Activated CD8-positive, alpha-beta memory T cell treated with anti-CD3 and anti-CD28 coated beads for 24 hours (primary cell): ENCODE data around the gene HIVEP3.

ENCODE experiments used
- DNase-seq: peaks from one replicate; pipeline ENCODE4 v3.0.0-alpha.2; 2020

HIVEP3 gene

DNA sequence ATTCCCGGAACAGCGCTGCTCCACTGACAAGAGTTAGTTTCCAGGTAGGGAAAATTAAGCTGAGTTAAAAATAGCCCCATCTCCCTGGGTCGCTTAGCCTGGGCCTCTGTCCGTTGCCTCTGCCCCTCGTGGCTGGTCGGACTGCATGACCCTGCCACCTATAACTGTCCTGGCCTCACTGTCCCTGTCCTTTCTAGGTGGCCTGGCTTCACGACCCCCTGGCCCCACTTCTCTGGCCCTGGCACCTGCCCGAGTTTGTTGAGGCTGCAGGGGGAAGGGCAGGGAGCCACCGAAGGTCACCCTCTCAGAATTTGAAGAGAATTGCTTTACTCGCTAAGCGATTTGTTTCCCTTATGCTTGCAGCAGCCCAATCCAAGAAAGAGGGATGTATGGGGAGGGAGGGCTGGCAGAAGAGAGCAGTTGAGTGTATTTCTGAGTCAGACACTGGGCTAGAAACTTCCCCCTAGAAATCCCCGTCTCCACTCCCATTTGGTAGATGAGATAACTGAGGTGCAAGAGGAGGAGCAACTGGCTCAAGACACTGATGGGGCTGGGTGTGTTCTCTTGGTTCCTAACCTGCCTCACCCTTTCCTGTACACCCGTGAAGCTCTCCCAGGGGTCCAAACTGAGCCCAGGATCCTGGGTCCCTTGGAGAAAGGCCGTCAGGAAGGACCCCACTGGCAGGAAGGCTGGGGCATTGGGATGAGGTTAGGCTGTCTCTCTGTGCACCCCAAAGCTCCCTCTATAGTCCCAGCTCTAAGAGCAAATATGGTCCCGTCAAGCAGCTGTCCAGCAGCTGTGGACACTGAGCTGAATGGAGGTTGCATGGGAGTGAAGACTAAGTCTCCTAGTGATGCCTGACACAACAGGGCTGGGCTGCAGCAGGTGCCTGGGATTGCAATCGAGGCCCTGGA lies 431.3 kb downstream of the HIVEP3 start:
- no peak for DNase-seq

DNA sequence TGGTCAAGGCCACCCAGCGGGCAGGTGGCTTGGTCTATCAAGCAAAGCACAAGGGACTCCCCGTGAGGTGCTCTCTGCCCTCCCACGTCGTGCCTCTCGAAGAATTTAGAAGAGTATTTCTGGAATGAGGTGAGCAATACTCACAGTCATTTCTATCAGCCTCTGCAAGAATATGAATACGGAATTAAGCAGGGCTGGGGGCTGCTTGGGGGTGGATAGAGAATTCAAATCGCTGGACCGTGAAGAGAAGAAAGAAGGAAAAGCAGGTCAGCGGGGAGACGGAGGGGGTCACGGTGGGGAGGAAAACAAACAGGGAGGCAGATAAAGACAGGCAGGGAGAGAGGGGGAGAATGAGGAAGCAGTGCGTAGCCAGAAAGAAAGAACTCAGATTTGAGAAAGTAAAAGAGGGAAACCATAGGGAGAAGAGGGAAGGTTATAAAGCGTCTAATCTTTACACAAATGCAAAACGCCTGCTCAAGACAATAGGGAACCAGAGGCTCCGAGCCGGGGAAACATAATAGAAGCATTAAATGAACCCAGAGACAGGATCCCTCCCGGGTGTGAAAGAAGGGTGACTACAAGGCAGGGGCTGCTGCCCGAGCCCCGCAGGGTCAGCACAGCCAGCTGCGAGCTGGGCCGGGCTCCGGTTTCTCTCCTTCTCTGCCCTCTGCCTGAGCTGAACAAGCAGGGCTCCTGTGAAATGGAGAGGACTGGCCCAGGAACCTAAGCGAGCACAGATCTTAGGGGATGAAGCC lies 432.2 kb downstream of the HIVEP3 start:
- DNase-seq: no peak

DNA sequence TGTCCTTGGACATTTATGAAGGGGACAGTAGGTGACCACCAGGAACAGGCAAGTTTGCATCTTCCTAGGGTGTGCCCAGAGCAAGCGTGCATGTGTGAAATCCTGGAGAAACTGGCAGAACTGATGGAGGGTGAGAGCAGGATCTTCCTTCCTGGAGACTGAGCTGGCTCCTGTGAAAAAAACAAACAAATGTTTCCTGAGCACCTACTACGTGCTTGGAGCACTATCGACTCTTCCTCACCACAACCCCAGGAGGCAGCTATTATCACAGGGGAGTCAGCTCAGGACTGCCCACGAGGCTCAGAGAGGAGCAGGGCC lies 432.7 kb downstream of the HIVEP3 start:
- DNase-seq: no peak

DNA sequence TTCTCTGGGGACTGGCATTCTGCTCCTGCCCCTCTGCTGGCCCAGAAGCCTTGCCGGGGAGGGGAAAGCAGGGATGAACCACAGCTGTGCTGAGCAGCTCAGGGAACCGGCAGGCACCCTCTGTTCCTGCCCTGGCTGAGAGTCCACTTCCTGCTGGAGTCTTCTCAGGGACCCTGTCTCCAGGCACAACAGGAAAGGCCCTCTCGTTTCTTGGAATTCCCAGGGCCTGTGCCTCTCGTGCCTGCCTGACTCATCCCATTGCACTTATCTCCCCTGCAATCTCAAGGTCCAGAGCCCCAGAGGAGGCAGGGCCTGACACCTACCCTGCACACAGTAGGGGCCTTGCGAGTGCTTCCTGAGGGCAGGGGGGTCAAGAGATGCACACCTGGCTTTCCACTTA lies 433.1 kb downstream of the HIVEP3 start:
- no peak for DNase-seq

DNA sequence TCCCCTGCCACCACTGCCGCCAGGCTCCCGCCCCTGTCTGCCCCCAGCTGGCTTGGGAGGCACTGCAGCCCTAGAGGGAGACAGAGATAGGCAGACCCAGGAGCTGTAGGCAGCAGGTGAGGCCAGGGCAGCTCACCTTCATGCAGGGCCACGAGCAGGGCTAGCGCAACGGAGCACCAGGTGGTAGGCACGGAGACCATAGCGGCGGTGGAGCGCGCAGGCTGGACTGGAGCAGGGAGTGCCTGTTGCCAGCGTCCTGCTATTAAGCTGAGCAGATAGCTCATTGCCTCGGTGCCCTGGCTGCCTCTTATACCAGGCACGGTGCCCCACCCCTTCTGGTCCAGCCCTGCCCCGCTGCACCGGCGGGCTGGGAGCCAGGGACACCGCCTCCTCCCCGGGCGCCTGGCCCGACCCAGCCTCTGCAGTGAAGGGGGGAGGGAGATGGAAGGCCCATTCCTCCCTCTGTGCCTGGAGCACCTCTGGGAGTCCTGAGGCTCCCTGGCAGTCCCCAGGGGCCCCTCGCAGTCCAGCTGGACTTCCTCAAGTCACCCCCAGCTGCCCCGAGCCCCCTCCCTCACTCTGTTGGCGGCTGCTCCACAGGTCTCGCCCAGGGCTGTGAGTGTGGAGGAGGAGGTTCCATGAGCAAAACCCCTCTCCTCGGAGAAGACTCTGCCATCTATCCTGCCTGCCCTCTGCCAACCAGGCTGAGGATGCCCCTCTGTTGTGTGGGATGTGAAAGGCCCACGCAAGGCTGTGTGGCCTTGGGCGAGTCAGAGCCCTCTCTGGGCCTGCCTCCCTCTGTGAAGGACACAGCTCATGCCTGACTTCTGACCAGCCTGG lies 434.1 kb downstream of the HIVEP3 start, which contains the start of gene EDN2:
EDN2 (minus strand) TSS at position 282 of the 840 bp plus-strand sequence; CDS start at position 200, 82 bp downstream.
- no peak for DNase-seq

DNA sequence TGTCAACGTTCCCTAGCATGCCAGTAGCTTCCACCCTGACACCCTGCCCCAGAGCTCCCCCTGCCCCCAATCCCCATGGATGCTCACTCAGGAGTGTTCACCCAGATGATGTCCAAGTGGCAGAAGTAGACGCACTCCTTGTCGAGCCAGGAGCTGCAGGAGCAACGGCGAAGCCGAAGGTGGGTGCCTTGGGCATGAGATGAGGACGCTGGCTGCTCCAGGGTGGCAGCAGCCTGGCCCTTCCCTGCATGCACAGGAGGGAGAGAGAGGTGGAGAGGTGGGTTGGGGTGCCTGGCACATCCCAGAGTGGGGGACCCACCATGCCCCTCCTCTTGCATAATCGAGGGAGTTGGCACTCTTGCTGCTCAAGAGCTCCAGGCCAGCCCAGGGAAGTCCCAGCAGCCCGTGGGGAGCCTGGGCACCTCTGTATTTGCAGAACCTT lies 434.7 kb downstream of the HIVEP3 start:
- no peak for DNase-seq

DNA sequence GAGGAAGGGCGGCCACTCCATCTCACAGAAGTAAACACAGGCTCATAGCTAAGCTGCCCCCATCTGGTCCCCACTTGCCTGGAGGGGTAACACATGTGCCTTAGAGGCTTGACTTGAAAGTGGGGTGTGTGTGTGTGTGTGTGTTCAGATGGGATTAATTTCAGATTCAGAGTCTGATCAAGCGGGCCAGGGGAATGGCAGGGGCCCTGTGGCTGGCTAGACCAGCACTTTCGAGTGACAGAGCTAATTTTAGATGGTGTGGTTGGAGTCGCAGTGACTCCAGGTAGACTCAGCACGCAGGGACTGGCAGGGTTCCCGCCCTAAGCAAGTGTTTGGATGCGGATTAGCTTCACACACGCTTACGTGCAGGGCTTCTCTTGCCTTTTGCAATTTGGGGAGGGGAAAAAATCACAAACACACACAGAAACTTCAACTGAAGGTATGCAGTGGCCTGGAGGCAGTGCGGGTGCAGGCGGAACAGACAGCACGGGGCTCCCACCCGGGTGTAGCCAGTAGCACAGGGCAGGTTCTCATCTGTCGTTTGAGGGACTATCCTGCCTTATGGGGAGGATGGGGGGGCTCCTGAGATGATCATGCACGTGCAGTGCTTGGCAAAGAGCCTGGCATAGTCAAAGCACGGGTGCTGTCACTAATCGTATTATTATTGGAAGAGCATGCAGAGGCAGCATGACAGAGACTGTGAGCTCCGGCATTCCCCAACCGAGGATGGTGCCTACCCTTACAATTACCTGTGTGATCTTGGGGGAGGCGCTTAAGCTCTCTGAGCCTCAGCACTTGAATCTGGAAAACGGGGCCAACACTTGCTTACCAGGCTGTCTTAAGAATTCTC lies 435.5 kb downstream of the HIVEP3 start:
- DNase-seq: no peak

DNA sequence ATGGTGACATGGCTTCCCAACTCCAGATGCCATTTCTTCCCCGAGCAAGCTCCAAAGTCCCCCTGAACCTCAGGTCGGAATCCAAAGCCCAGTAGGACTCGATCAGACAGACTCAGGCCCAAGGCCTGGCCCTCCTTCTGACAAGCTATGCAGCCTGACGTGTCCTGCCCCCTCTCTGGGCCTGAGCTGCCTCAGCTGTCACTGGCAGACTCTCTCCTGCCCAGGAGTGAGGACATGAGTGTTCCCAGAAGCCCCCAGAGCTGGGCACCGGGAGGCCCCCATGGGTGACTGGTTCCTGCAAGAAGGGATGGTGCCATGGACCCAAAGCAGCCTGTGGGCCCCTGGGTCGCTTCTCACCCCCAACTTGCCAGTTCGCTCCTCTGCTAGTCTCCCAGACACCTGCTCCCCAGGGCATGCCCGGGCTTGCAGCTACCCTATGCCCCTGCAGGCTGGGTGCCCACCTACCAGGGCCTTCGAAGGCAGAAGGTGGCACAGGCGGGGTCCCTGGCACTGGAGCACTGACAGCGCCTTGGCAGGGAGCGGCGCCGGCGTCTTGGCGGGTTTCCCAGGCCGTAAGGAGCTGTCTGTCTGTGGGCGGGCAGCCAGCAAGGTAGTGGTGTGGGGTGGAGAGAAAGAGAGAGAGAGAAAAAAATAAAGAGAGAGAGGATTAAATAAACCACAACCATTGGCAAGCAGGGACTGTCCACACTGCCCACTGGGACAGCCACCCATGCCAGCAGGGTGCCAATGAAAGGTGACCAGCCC lies 436.5 kb downstream of the HIVEP3 start:
- no peak for DNase-seq

DNA sequence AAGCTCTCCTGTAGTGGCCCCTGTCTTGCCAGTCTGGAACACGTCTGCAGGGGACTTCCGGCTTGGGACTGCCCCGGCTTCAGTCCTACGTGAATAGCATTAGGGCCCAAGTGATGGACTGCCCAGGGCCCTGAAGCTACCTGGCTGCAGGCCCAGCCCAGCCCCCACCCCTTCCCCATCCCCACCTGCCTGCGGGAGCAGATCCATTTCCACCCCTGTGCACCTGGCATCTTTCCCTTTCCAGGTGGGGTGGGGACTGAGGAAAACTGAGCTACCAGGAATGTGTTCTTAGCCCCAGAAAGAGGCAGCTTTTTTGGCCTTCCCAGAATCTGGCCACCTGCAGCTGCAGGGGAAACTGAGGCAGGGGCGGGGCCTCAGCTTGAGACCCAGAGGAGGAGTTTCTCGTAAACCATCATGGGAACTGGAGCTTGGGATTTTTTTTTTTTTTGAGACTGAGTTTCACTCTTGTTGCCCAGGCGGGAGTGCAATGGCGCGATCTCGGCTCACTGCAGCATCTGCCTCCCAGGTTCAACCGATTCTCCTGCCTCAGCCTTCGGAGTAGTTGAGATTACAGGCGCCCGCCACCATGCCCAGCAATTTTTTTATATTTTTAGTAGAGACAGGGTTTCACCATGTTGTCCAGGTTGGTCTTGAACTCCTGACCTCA lies 437.5 kb downstream of the HIVEP3 start:
- no peak for DNase-seq

DNA sequence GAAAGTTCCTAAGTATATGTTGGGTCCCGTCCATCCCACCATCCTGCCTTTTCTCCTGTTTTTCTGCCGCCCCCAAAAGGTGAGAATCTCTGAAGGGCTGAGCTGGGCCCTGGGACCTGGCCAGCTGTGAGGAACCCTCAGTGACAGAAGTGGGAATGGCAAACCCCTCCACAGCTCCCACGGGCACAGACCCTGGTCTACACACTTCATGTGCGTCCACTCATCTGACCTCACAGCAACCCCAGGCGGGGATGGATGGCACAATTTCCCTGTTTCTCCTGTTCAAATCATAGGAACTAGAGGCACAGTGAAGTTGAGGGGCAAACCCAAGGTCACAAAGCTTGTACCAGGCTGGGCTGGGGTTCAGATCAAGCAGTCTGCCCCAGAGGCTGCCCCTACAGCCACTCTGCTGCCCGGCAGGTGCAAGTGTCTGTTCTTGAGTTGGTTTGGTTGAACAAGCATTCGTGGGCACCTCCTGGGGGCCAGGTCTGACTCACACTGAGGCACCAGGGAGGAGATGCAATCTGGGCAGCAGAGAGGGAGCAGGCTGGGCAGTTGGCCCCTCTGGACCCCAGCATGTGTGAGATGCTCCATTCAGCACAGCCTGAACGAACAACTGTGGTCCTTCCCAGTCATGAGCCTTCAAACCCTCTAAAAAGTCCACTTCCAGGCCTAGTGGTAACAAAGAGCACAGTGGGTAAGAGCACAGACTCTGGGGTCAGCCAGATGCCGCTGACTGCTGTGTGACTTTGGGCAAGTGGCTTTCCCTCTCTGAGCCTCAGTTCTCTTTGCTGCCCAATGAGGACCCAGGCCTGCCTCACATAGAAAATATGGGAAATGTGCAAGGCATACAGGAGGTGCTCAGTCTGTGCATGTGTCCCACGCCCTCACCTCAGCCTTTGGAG lies 438.3 kb downstream of the HIVEP3 start:
- no peak for DNase-seq

DNA sequence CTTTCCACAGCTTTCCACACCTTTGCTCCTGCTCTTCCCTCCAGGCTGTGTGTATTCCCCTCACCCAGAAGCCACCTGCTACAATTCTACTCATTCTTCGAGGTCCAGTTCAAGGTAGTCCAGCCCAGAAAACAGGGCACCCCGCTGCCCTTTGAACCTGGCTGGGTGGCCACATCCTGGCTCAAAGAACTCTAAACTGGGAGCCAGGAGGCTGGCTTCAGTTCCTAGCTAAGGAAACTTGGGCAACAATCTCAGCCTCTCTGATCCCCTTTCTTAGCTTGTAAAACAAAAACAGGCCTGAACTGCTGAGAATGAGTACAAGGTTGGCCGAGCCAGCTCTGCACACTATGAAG lies 438.9 kb downstream of the HIVEP3 start:
- DNase-seq: no peak

DNA sequence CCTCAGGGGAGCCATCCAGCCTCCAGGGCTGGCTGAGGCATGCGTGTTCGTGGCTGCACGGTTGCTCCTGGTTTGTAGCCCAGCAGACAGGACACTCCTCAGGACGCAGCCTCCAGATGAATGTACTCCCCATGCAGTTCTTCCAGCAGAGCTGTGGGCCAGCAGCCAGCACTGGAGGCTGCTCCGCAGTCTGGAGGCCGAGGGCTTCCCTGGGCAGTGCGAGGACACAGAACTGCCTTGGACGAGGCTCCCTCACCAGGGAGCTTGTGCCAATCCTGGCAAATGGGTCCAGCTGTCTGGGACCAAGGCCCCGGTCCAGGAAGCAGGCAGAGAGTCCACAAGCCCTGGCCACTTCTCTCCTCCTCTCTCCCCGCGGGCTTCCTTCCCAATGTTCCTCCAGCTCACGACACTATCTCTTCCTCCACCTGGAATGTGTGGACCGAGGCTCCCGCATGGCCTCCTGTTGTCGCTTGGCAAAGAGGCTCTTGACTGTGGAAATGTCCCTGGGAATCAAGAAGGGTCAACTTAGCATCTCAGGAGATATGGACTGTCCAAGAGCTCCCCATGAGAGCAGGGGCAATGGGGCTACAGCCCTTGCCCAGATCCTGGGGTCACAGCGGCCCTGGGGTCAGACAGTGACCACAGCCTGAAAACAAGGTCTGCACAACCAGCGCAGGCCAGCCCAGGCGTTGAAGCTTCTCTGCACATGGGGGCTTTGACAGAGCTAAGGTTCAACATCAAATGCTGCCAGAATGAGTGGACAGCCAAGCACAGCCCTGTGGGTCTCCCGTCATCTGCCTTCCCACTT lies 439.5 kb downstream of the HIVEP3 start:
- no peak for DNase-seq

DNA sequence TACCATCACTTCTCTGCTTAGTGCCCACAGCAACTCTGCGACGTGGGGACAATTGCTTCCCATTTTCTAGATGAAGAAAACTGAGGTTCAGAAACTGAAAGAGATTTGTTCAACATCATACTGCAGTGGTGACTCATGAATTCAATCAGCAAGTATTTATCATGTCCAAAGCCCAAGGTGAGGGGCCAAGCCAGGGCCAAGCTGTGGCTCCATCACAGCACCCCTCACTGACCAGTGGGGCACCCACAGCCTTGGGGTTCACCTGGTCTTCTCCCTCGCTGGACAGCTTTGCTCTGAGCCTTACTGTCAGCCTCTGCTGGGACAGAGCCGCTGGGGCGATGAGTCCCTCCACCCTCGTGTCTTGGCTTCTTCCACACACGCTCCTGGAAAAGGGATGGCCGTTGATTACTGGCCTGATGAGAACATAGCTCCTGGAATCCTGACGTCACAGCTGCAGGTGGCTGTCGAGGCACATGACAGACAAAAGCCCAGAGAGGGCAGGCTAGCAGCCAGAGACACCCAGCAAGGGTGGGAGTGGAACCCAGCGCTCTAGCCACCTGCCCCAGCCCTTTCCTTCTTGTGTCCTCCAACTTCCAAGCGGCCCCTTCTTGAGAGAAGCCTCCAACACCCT lies 440.5 kb downstream of the HIVEP3 start:
- DNase-seq: no peak

DNA sequence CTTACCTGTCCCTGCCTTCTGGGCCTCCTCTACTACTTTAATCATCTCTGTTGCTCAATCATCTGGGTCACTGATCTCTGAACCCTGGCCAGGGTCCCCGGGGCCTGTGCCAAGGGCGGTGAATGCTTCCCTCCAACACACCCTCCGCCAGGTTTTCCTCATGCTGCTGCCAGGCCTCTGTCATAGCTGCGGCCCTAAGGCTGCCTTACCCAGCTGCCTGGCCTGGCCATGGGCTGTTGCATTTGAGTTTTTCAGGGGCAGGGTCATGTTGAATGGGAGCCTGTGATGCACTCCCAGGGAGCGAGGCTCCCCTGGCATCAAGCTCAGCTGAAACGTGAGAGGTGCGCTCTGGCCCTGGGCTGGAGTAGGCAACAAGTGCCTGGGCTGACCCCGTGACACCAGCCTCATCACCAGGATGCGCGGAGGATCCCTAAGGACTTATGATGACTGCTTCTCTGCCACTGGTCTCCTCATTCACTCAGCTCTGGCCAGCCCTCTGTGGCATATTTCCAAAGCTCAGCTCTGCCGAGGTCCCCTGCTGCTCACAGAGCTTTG lies 441.8 kb downstream of the HIVEP3 start:
- DNase-seq: no peak

DNA sequence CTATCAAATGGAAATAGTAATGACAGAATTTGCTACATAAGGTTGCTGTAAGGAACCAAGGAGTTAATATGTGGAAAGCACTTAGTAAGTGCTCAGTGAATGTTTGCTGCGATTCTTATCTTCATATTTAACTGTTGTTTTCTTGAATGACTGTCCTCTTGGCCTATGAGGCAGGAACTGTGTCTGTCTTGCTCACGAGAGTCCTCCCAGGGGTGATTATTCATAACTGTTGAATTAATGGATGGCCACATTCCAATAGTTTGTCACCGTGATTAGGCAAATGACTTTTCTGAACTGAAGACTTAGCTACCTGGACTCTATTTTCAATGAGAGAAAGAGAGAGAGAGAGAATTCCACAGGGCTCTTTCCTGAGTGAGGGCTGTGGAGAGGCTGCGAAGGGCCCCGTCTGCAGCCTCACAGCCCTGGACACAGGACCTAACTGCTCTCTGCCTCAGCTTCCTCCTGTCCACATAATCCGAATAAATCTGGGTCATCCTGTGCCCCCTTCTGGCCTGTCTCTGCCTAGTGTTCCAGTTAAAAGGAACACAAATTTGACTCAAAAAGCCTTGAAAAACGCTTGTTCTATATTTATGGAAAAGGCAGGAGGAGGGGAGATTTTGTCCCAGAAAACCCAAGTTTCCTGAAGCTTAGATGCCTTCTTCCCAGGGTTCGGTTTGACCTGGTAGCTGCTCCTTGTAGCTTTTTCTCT lies 442.7 kb downstream of the HIVEP3 start:
- DNase-seq: no peak

DNA sequence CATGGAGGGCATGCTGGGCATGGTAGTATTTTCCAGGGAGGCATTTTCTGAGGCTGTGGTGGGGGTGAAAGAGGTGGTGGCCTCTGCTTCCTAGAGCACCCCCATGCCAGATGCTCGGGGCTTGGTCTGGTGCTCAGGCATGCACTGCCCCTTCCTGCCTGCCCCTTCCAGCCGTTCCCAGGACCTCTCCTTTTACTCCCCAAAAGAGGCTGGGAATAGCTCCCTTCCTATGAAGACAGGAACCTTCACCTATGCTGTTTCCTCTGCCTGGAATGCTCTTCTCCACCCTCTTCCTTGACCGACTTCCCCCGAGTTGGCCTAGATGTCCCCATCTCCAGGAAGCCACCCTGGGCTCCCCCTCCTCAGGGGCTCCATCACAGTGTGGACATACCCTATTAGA lies 443.4 kb downstream of the HIVEP3 start:
- DNase-seq: no peak

DNA sequence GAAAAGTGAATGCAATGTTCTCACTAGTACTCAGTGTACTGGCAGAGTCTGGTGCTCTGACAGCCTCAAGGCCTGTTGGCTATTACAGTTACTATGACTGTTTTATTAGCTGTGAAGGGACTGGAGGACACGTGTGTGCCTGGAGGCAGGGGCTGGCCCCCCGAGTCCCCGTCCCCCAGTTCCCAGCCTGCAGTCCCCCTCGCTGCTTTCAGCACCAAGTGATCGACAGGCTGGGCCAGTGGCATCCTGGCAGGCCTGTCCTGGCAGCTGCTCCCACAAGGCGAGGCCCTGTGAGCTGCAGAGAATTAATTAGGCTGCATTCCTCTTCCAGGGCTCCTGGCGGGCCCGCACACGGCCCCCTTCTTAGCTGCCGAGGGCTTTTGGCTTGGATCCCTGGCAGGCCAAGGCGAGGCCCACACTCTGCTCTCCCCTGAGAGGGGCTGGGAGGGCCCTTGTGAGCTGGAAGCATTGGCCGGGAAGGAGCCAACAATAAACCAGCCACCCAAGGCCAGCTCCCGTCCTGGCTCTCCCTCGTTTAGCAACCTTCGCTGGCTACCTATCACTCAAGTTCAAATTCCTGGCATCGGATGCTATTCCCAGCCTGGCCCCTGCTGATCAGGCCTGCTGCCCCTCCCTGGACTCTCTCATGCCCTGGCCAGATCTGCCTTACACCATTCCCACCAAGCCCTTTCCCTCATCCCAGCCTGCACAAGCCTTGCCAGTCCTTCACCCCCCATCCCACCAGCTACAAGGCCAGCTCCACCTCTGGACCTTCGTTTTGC lies 444.0 kb downstream of the HIVEP3 start:
- DNase-seq: no peak
